Measurements from ENCODE around the gene SPPL3. TPM values are rescaled to one million over a fixed set of nuclear protein-coding genes. Genes with fewer than 3 reads are reported as not detected.

Gene SPPL3
- total RNA-seq, 4 donors from 2014 or later = 25.7 to 37.5 (median 34.7) TPM

- Histone ChIP-seq H3K9me3 (no peaks in the 10 kb centered on the region), H3K27me3 (no peaks in the 10 kb centered on the region), H3K4me3 (replicated peaks in 1 of 3) (no peak overlapping the region), H3K4me1 (peaks cover 5 to 11% of the 10 kb centered on the region in 2 donors), H3K27ac (no peak overlapping the region), H3K36me3 (no peaks in the 10 kb centered on the region)
- no peak for TF ChIP-seq POLR2A (IDR thresholded peaks at IDR 0.05)
- TF ChIP-seq, protein P1, sequence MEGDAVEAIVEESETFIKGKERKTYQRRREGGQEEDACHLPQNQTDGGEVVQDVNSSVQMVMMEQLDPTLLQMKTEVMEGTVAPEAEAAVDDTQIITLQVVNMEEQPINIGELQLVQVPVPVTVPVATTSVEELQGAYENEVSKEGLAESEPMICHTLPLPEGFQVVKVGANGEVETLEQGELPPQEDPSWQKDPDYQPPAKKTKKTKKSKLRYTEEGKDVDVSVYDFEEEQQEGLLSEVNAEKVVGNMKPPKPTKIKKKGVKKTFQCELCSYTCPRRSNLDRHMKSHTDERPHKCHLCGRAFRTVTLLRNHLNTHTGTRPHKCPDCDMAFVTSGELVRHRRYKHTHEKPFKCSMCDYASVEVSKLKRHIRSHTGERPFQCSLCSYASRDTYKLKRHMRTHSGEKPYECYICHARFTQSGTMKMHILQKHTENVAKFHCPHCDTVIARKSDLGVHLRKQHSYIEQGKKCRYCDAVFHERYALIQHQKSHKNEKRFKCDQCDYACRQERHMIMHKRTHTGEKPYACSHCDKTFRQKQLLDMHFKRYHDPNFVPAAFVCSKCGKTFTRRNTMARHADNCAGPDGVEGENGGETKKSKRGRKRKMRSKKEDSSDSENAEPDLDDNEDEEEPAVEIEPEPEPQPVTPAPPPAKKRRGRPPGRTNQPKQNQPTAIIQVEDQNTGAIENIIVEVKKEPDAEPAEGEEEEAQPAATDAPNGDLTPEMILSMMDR (IDR thresholded peaks at IDR 0.05) = no peak
- DNase-seq = no peak
- 81 to 83% methylated on average over 4 of the region's 4 CpGs for WGBS, 2 donors
- intact Hi-C loops (cut with DNase I) = no loop called here
Measured at GRCh38 chr12:120866108-120866507, 38.0 kb downstream of the SPPL3 start.

GRCh38 chr12:120865098-120865497 is 39.1 kb downstream of the SPPL3 start:
- Histone ChIP-seq H3K27me3 (no peaks in the 10 kb centered on the region), H3K4me3 (replicated peaks in 1 of 3) (no peak overlapping the region), H3K9me3 (no peaks in the 10 kb centered on the region), H3K36me3 (no peaks in the 10 kb centered on the region), H3K27ac (no peak overlapping the region), H3K4me1 (peaks cover 5 to 11% of the 10 kb centered on the region in 2 donors)
- TF ChIP-seq POLR2A (IDR thresholded peaks at IDR 0.05) = no peak
- TF ChIP-seq, protein P1 (IDR thresholded peaks at IDR 0.05) = no peak
- WGBS, 2 donors = 83 to 94% methylated on average over 3 of the region's 3 CpGs
- intact Hi-C loops (cut with DNase I) = no loop called here
- no peak for DNase-seq

DNA sequence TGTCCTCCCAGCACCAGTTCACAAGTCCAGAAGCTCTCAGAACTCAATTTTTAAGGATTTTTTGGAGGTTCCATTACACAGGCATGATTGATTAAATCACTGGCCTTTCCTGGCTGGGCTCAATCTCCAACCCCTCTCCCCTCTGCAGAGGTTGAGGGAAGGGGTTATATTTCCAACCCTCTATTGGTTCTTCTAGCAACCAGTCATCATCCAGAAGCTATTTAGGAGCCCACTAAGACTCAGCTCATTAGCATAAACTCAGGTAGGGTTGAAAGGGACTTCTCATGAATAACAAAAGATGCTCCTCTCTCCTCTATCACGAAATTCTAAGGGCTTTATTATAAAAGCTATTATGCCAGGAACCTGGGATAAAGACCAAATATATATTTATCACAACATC is 41.5 kb downstream of the SPPL3 start:
- DNase-seq = no peak
- WGBS, 2 donors = 81 to 86% methylated on average over 1 of the region's 1 CpG

GRCh38 chr12:120861074-120861795 is 42.9 kb downstream of the SPPL3 start:
- Histone ChIP-seq H3K4me1 (peaks cover 5 to 11% of the 10 kb centered on the region in 2 donors), H3K9me3 (no peaks in the 10 kb centered on the region), H3K27me3 (no peaks in the 10 kb centered on the region), H3K4me3 (replicated peaks in 1 of 3) (no peak overlapping the region), H3K36me3 (no peaks in the 10 kb centered on the region), H3K27ac (no peak overlapping the region)
- no peak for DNase-seq
- intact Hi-C loops (cut with DNase I) = no loop called here
- TF ChIP-seq, protein P1 (IDR thresholded peaks at IDR 0.05) = no peak
- TF ChIP-seq POLR2A (IDR thresholded peaks at IDR 0.05) = no peak
- WGBS, 2 donors = 96 to 97% methylated on average over 3 of the region's 3 CpGs

More for the DNA sequence above, 41.5 kb downstream of the SPPL3 start:
- intact Hi-C loops (cut with DNase I) = no loop called here
- H3K4me3 ChIP-seq (replicated peaks in 1 of 3) = no peak overlapping the region
- peaks cover 5 to 11% of the 10 kb centered on the region in 2 donors for H3K4me1 ChIP-seq
- H3K9me3 ChIP-seq = no peaks in the 10 kb centered on the region
- H3K27ac ChIP-seq = no peak overlapping the region
- TF ChIP-seq, protein P1 (IDR thresholded peaks at IDR 0.05) = no peak
- TF ChIP-seq POLR2A (IDR thresholded peaks at IDR 0.05) = no peak
- H3K36me3 ChIP-seq = no peaks in the 10 kb centered on the region
- no peaks in the 10 kb centered on the region for H3K27me3 ChIP-seq

- TF ChIP-seq, protein P1 (IDR thresholded peaks at IDR 0.05) = no peak
- TF ChIP-seq POLR2A (IDR thresholded peaks at IDR 0.05) = no peak
- Histone ChIP-seq H3K36me3 (no peaks in the 10 kb centered on the region), H3K4me1 (peaks cover 14 to 17% of the 10 kb centered on the region in 2 donors), H3K27ac (no peak overlapping the region), H3K27me3 (no peaks in the 10 kb centered on the region), H3K9me3 (no peaks in the 10 kb centered on the region), H3K4me3 (replicated peaks in 1 of 3) (no peak overlapping the region)
- WGBS, 2 donors = 77 to 80% methylated on average over 13 of the region's 13 CpGs
- intact Hi-C loops (cut with DNase I) = no loop called here
- no peak for DNase-seq
Measured at GRCh38 chr12:120858306-120859088, 45.7 kb downstream of the SPPL3 start.
